ENCODE data around the gene ADGRV1.

DNA sequence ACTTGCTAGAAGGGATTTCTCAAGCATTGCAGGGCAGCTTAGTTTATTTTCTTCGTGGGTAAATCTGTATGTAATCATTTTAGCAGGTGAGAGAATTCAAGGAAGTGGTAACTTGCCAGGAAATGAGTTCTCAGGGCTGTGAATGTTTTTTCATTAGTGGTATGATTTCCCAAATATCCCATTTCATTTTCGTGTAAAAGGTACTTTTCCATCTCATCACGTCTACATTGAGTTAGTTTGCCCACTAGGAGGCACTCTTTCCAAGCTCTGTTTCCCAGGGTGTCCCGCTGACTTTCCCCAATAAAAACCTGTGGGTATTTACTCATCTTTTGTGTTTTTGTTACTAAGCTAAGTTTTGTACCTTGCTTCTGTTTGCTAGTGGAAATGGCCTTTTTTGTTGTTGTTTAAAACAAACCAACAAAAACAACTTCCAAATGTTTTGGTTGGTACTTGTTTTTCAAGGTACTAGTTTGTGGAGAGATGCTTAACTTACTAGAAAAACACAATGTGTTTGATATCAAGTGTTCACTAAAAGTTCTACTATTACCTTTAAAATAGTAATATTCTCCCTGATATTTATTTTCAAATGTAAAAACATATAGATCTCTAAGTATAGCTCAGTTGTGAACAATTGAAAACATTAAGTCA is 373.6 kb downstream of the ADGRV1 start:
- TF ChIP-seq, protein P1, sequence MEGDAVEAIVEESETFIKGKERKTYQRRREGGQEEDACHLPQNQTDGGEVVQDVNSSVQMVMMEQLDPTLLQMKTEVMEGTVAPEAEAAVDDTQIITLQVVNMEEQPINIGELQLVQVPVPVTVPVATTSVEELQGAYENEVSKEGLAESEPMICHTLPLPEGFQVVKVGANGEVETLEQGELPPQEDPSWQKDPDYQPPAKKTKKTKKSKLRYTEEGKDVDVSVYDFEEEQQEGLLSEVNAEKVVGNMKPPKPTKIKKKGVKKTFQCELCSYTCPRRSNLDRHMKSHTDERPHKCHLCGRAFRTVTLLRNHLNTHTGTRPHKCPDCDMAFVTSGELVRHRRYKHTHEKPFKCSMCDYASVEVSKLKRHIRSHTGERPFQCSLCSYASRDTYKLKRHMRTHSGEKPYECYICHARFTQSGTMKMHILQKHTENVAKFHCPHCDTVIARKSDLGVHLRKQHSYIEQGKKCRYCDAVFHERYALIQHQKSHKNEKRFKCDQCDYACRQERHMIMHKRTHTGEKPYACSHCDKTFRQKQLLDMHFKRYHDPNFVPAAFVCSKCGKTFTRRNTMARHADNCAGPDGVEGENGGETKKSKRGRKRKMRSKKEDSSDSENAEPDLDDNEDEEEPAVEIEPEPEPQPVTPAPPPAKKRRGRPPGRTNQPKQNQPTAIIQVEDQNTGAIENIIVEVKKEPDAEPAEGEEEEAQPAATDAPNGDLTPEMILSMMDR (IDR thresholded peaks at IDR 0.05) = peak; percentile 69 to 79 (median 75)
- TF ChIP-seq POLR2A (IDR thresholded peaks at IDR 0.05) = no peak

All from tibial nerve (tissue), 3 donors.